NCI-H128 (cell line): ENCODE results near the gene CDYL2.

ENCODE experiments used
- DNase-seq: peaks from one replicate; lab custom pipeline; 2025; ENCODE audit not compliant: unreplicated experiment; lab: John Stamatoyannopoulos, UW

CDYL2 gene

DNA sequence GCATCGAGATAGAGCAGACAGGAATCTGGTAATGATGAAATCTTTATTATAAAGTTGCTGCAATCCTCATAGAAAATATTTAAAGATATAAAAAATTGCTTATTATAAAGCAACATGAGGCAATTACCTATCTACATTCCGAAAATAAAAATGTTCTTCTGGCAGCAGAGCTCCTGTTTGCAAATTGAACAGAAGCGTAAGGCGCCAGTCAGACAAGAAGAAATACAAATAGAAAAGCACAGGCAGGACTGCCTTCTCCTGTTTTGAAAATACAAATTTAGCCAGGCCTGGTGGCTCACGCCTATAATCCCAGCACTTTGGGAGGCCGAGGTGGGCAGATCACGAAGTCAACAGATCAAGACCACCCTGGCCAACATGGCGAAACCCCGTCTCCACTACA, 95.6 kb downstream of the CDYL2 start:
- DNase-seq = no peak

DNA sequence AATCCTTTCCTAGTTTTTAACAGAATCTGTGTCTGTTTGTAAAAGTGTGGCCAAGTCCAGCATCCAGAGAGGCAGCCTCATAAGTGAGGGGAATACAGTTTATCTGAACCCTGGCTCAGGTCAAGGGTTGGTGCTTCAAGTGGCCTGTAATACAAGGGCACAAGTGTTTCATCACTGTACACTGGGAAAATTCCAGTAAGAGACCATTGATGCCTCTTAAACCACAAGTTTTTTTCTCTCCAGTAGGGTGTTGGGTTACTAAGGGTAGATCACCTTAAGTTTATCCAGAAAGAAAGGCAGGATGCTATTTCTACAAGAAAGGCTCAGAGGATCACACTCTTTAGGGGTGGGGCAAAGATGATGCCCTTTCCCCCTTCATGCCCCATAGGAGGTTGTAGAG, 96.7 kb downstream of the CDYL2 start:
- no peak for DNase-seq

DNA sequence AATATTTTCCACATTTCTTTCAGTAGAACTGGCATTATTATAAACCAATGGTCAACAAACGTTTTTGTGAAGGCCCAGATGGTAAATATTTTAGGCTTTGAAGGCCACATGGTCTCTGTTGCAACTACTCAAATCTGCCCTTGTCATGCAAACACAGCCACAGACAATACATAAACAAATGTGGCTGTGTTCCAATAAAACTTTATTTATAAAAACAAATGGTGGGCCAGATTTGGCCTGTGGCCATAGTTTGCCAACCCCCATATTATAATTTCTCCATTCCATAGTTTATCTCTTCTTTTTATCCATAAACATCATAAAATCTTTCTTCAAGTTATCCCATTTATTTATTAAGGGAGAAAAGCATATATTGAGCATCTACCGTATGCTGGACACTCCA, 98.8 kb downstream of the CDYL2 start:
- no peak for DNase-seq

DNA sequence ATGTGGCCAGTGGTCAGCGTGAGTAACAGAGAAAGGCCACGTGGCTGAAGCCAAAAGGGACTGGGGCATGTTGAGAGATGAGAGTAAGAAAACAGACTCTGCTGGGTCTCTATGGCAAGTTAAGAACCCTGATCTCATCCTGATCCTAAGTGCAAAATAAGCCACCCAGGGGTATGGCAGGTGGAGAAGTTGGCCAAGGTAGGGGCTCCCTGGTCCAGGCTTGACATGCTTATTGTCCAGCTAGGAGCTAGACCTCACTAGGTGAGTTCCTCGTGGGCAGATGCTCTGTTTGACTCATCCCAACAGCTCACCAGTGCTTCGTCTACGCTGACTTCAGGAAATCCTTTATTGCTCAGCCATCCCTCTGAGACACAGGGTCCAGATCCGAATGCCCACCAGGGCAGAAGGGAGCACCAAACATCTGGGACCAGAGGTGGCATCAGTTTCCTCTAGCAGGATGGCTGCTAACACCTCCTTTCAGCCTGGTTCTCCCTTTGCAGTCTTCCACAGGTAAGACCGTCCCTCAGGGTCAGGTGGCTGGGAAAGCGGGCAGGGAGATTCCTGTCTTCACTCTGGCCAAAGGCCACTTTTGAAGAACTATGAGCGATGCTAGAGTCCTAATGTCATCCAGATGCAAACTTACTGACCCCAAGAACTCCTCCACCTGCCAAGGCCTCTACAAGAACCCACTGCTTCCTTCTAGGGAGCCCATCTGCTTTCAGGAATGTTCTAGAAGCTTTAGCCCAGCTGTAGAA, 99.5 kb downstream of the CDYL2 start:
- DNase-seq = no peak

DNA sequence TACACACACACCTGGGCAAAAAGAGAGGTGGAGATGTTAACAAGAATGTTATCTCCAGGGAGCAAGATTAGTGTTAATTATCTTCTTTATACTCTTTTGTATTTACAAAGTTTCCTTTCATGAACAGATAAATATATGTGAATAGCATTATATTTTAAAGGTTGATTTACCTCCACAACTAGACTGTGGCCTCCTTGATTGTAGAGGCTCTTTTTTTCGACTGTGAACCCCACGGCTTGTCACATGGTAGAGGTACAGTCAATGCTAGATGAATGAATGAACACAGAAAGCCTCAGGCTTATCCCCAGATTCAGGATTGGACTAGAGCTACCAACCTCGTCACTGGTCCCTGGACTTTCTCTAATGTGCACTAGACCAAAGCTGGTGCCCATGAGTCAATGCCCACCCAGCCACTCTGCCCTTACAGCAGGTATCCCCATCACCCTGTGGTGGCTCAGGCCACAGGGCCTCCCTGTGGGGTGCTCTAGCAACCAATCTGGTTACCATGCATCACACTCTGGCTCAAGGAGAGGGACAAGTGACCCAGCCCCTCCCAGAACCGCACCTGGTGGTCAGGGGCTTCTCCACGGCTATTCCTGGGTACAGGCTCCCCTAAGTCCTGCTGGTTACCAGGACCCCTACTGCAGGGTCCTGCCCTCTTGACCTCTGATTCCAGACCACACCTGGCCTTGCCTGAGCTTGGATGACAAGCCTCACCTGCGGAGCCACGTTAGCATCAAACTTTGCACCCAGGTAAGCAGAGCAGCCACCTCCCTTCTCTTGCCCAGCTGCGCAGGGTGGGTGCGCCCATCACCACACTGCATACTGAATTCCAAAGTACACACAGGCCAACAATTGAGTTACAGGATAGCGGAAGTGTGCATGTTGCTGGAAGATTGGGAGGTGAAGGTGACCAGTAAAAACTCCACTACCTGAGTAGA, 101.0 kb downstream of the CDYL2 start:
- DNase-seq = no peak

GRCh38 chr16:80702696-80703095, 101.7 kb downstream of the CDYL2 start:
- DNase-seq = no peak

- DNase-seq = no peak
These were observed 103.8 kb downstream of the CDYL2 start for GRCh38 chr16:80700558-80700957.

DNA sequence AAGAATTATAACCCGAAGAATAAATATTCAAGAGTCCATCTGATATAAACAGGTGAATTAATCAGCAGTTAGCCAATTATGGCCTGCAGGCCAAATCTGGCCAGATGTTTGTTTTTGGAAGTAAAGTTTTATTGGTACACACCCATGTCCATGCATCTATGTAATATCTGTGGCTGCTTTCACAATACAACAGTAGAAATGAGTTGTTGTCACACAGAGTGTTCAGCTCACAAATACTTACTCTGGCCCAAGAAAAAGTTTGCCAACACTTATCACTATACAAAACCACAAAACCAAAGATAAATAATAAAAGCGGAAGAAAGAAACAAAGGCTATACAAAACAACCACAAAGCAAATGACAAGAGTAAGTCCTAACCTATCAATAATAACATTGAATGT, 109.4 kb downstream of the CDYL2 start:
- no peak for DNase-seq

GRCh38 chr16:80693553-80693952, 110.8 kb downstream of the CDYL2 start:
- no peak for DNase-seq

GRCh38 chr16:80692270-80692669, 112.1 kb downstream of the CDYL2 start:
- no peak for DNase-seq

DNA sequence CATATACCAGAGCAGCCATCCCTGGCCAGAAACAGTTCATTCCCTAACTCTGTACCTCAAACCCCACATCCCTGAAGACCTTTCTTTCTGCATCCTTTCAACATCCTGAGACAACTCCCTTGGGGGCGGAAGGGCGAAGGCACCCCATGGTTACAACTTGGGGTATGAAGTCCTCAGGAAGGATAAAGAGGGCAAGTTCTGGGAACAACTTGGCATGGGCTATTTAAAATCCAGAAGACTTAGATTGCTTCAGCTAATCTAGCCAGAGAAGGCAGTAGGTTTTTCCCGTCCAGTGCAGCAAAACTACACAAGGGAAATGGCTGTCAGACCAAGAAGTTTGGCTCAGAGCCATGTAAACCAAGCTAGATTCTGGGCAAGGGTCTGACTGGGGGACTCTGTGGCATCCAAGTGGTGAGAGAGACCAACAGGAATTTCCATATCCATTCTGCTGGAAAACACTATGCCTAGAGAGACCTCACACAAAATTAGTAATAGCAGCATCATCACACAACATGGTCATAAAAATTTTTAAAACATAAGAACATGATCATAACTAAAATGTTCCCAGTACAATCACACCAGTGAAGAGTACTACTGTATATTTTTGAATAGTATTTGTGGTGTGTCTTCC, 113.2 kb downstream of the CDYL2 start:
- DNase-seq = no peak

DNA sequence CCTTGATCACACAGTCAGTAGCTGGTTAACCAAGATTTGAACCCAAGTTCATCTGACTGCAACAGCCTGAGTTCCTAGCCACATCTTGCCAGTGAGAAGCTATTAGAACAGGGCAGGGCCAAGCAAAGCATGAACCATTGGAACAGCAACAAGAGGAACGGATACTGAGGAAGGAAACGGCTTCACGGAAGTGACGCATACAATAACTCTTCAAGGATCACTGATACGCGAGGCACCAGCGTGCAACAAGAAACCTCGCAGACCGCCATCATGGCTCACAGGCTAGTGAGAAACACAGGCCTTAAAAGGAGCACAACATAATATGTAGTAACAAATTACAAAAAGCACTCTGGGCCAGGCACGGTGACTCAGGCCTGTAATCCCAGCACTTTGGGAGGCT, 114.9 kb downstream of the CDYL2 start:
- no peak for DNase-seq

GRCh38 chr16:80687606-80688005, 116.8 kb downstream of the CDYL2 start:
- DNase-seq = no peak

- no peak for DNase-seq
These were observed 119.5 kb downstream of the CDYL2 start for GRCh38 chr16:80684906-80685305.

GRCh38 chr16:80684136-80684765, 120.1 kb downstream of the CDYL2 start:
- no peak for DNase-seq

GRCh38 chr16:80683646-80684045, 120.8 kb downstream of the CDYL2 start:
- DNase-seq = no peak

DNA sequence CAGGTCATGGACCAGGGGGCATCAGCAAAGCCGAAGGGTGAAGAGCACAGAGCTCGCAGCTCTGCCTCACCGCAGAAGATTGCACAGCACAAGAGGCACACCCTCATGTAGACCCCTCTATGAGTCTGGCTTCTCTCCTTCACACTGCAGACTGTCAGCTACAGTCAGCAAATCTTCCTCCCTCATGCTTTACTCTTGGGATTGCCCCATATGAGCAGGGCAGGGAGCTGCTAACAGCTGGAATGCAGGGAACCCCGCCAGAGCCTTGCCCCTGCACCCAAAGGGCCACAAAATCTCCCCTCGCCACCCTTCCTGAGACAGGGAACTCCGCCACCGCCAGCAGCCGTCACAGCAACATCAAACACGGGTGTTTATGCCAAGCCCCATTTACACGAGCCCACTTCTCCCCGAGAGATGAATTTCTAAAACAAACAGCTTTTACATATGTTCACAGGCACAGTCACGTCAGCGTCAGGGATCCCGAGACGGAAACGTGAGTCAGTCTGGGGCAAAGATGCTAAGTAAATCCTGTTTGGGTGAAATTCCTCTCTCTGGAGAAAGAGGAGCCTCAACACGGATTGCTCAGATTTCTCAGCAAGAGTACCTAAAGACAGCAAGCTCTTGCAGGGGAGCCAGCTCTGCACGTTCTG, 121.9 kb downstream of the CDYL2 start:
- no peak for DNase-seq

- DNase-seq = no peak
These were observed 123.0 kb downstream of the CDYL2 start for GRCh38 chr16:80681436-80681835.

DNA sequence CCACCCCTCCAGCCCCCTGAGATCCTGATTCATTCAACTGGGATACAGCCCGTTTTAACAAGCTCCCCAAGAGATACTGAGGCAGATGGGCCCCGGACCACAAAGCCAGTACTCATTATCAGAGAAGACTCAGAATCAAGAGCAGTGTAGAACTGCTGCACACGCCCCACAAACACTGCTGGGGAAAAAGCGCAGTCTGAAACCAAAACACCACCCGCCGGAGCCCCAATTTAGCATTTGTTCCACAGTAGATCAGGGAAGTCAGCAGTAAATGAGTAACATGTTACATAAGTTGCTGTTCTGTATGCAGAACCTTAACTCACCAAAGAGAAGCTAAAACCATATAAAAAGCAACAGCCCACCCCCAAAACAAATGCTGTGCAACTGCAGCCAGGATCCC, 123.6 kb downstream of the CDYL2 start:
- no peak for DNase-seq

- DNase-seq = no peak
These were observed 124.4 kb downstream of the CDYL2 start for GRCh38 chr16:80680046-80680445.

GRCh38 chr16:80674884-80675283, 129.5 kb downstream of the CDYL2 start:
- DNase-seq = no peak
